ENCODE data around the gene SIK3. TPM values are rescaled to one million over a fixed set of nuclear protein-coding genes. Genes with fewer than 3 reads are reported as not detected.

Gene SIK3
- total and polyA plus RNA-seq, 11 donors, result 11.8 to 67.4 (median 38.1) TPM

DNA sequence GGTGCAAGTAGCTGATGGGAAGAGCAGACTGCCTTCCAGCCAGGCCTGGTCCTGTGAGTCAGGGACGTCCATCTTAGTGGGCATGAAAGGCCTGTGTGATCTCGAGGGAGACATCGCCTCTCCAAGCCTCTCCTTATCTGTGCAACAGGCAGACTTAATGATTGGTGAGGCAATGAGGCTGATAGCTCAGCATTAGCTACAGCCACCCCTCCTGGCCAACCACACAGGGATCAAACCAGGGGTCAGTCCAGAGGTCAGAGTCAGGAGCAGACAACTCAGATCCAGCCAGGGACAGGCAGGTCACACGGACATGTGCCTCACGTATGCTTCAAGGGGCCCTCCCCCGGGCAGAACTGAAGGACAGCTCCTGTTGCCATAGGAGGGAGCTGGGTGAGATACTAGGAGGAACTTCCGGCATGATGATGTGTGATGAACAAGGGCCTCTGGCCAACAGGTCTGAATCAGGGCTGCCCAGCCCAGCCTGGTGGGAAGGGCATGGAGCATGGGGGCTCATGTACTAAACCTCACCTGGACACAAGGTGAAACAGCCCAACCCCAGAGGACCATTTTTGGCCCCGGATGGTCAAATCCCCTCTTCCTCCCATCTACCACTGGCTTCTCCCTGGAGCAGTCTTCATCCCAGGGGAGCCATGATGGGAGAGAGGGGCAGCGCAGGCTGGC is 271.3 kb downstream of the SIK3 start:
- H3K27ac ChIP-seq, result no peak overlapping the region
- no peaks in the 10 kb centered on the region for H3K36me3 ChIP-seq
- H3K4me1 ChIP-seq, result peaks cover 0 to 5% (median 0%) of the 10 kb centered on the region in 12 donors
- 71 to 88% (median 77%) methylated on average over 7 to 9 of the region's 9 CpGs for WGBS, 4 donors
- DNase-seq (no peak), ATAC-seq (no peak)
- intact Hi-C loops (cut with DNase I), result no loop called here
- H3K9me3 ChIP-seq, result no peaks in the 10 kb centered on the region
- no peaks in the 10 kb centered on the region for H3K27me3 ChIP-seq
- H3K4me3 ChIP-seq, result no peak overlapping the region
- no peak for TF ChIP-seq POLR2A (IDR thresholded peaks at IDR 0.05)
- TF ChIP-seq, protein P1, sequence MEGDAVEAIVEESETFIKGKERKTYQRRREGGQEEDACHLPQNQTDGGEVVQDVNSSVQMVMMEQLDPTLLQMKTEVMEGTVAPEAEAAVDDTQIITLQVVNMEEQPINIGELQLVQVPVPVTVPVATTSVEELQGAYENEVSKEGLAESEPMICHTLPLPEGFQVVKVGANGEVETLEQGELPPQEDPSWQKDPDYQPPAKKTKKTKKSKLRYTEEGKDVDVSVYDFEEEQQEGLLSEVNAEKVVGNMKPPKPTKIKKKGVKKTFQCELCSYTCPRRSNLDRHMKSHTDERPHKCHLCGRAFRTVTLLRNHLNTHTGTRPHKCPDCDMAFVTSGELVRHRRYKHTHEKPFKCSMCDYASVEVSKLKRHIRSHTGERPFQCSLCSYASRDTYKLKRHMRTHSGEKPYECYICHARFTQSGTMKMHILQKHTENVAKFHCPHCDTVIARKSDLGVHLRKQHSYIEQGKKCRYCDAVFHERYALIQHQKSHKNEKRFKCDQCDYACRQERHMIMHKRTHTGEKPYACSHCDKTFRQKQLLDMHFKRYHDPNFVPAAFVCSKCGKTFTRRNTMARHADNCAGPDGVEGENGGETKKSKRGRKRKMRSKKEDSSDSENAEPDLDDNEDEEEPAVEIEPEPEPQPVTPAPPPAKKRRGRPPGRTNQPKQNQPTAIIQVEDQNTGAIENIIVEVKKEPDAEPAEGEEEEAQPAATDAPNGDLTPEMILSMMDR (IDR thresholded peaks at IDR 0.05), result no peak

DNA sequence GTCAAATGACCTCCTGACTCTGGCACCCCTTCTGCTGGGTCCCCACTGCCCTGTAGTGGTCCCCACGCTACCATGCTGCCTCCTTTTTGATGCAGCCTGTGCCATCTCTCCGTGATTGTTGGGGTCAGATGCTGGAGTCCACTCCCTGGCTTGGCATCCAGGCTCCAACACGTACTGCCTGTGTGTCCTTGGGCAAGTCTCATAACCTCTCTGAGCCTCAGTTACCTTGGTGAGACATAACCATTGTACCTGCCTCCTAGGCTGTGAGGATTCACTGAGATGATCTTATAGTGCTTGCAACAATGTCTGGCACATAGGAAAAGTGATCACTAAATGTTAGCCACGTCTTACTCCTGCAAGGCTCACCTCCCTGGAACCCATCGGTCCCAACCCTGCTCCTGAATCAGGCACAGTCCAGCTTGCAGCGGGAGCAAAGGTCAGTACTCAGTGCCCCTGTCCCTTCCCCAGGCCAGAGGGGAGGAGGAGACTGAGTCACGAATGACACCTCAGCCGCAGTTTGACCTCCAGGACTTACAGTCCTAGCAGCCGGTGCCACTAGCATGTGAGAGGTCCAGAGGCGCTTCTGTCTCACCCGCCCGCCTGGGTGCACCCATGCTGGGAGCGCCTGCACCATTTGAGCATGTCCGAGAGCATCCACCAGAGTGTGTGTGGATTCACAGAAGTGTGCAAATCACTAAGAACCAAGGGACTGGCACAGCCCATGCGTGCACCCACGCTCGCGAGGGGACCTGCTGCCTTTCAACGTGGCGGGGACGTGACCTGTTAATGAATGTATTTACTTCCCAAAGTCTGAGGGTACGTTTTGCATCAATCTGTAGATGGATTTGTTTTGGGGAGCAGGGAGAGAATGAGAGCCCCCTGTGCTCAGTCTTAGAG is 272.1 kb downstream of the SIK3 start:
- peaks cover 0 to 5% (median 0%) of the 10 kb centered on the region in 12 donors for H3K4me1 ChIP-seq
- no peaks in the 10 kb centered on the region for H3K27me3 ChIP-seq
- H3K36me3 ChIP-seq, result no peaks in the 10 kb centered on the region
- TF ChIP-seq, protein P1 (IDR thresholded peaks at IDR 0.05), result no peak
- TF ChIP-seq POLR2A (IDR thresholded peaks at IDR 0.05), result no peak
- no peaks in the 10 kb centered on the region for H3K9me3 ChIP-seq
- ATAC-seq, result no peak
- no peak overlapping the region for H3K4me3 ChIP-seq
- 78 to 87% (median 81%) methylated on average over 19 to 22 of the region's 22 CpGs for WGBS, 4 donors
- H3K27ac ChIP-seq, result no peak overlapping the region
- intact Hi-C loops (cut with DNase I), result no loop called here
- no peak for DNase-seq

DNA sequence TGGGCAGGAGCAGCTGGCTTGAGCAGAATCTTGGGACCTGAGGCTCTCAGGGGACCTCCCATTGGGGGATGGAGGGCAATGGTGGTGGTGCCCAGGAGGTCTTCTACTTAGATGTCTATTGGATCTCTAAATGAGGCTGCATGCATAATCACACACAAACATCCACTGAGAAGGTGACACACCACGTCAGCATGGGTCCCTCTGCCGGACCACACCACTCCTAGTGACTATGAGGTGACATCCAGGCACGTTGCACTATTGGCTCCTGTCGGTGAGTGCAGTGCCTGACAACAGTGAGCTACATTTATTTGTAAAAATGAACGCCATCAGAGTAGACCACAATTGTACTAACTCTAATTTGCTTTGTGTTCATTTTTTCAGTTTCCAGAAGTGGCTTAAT is 272.8 kb downstream of the SIK3 start:
- WGBS, 4 donors, result 77 to 91% (median 85%) methylated on average over 5 of the region's 5 CpGs
- no peaks in the 10 kb centered on the region for H3K27me3 ChIP-seq
- no peak overlapping the region for H3K4me3 ChIP-seq
- intact Hi-C loops (cut with DNase I), result no loop called here
- no peak for ATAC-seq
- no peaks in the 10 kb centered on the region for H3K36me3 ChIP-seq
- no peak overlapping the region for H3K27ac ChIP-seq
- TF ChIP-seq, protein P1 (IDR thresholded peaks at IDR 0.05), result no peak
- no peak for TF ChIP-seq POLR2A (IDR thresholded peaks at IDR 0.05)
- peaks cover 0 to 5% (median 0%) of the 10 kb centered on the region in 12 donors for H3K4me1 ChIP-seq
- no peaks in the 10 kb centered on the region for H3K9me3 ChIP-seq
- DNase-seq, result no peak

All from heart left ventricle (tissue), 16 donors.